ENCODE measurements around the gene PEG3. TPM values are rescaled to one million over a fixed set of nuclear protein-coding genes. Genes with fewer than 3 reads are reported as not detected.

PEG3 gene
- total and polyA plus RNA-seq, 2 of the 4 experiments (the other 2 are of a cell fraction), result not detected

GRCh38 chr19:56834564-56835375 lies 5.8 kb downstream of the PEG3 start:
- POLR2A ChIA-PET (ENCODE audit: unreplicated experiment), result no interaction called here

More at GRCh38 chr19:56834564-56835375, 5.8 kb downstream of the PEG3 start:
- Histone ChIP-seq H2BK120ac (ENCODE audit: low read depth, low read length) (no peak overlapping the region), H2AFZ (replicated peaks; ENCODE audit: low read length, poor library complexity) (no peak overlapping the region), H3K4me2 (ENCODE audit: low read depth, low read length) (no peak overlapping the region), H2BK5ac (ENCODE audit: low read depth, low read length, poor library complexity, severe bottlenecking) (no peak overlapping the region), H3K27ac (ENCODE audit: insufficient read depth, low read length) (no peak overlapping the region), H3K79me1 (ENCODE audit: low read depth in 1 of 2, low read length in 2 of 2) (no peaks in the 10 kb centered on the region), H2BK20ac (ENCODE audit: low read depth, low read length) (no peak overlapping the region), H3K9me3 (ENCODE audit: control insufficient read depth, insufficient read depth, low read length) (peaks cover 47% of the 10 kb centered on the region), H3K36me3 (ENCODE audit: control insufficient read depth, insufficient read depth, low read length) (no peaks in the 10 kb centered on the region), H2AK9ac (replicated peaks; ENCODE audit: low read depth, low read length, poor library complexity) (no peak overlapping the region), H3K23ac (ENCODE audit: low read depth, low read length) (no peak overlapping the region), H3K9ac (ENCODE audit: low read depth, low read length) (no peak overlapping the region), H3K4me3 (ENCODE audit: insufficient read depth, low read depth, low read length) (no peak overlapping the region), H4K5ac (ENCODE audit: low read depth, low read length) (no peak overlapping the region), H2BK15ac (ENCODE audit: low read depth, low read length) (no peak overlapping the region), H4K8ac (ENCODE audit: low read depth in 2 of 2, low read length in 2 of 2) (no peak overlapping the region), H3K4ac (ENCODE audit: low read depth, low read length) (no peak overlapping the region), H3K4me1 (ENCODE audit: control insufficient read depth, insufficient read depth, low read length) (no peaks in the 10 kb centered on the region), H4K91ac (ENCODE audit: insufficient read depth, low read depth, low read length) (no peak overlapping the region), H2AK5ac (ENCODE audit: low read depth, low read length) (no peak overlapping the region), H4K20me1 (ENCODE audit: insufficient read depth, low read length) (no peaks in the 10 kb centered on the region), H3K9me1 (ENCODE audit: insufficient read depth, low read length) (no peaks in the 10 kb centered on the region), H3K14ac (replicated peaks; ENCODE audit: low read depth, low read length) (no peak overlapping the region), H3K27me3 (ENCODE audit: control insufficient read depth, insufficient read depth, low read length) (no peaks in the 10 kb centered on the region), H3K56ac (ENCODE audit: extremely low read depth, insufficient read depth, low read length) (no peak overlapping the region), H3K18ac (ENCODE audit: low read depth, low read length) (no peak overlapping the region)
- in situ Hi-C loops (cut with MboI; ENCODE audit: low sequenced_read_pairs), result no loop called here
- CTCF ChIA-PET, result no interaction called here
- TF ChIP-seq BHLHE40 (IDR thresholded peaks at IDR 0.05; ENCODE audit: low read depth, low read length) (no peak), RAD21 (IDR thresholded peaks at IDR 0.05; ENCODE audit: low read length) (no peak), CTCF (conservative IDR thresholded peaks at IDR 0.05; ENCODE audit: low read depth, low read length) (no peak), MXI1 (IDR thresholded peaks at IDR 0.05; ENCODE audit: borderline replicate concordance, low read depth, low read length) (no peak), MAZ (IDR thresholded peaks at IDR 0.05; ENCODE audit: borderline replicate concordance, low read depth, low read length) (no peak), MAFK (IDR thresholded peaks at IDR 0.05; ENCODE audit: low read depth, low read length) (no peak), SMC3 (IDR thresholded peaks at IDR 0.05; ENCODE audit: low read depth, low read length) (no peak)
- TF ChIP-seq, protein P1, sequence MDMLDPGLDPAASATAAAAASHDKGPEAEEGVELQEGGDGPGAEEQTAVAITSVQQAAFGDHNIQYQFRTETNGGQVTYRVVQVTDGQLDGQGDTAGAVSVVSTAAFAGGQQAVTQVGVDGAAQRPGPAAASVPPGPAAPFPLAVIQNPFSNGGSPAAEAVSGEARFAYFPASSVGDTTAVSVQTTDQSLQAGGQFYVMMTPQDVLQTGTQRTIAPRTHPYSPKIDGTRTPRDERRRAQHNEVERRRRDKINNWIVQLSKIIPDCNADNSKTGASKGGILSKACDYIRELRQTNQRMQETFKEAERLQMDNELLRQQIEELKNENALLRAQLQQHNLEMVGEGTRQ (IDR thresholded peaks at IDR 0.05; ENCODE audit: low read depth, low read length), result no peak
- DNase-seq (no peak), ATAC-seq (ENCODE audit: low read depth) (no peak)
- WGBS, 2 experiments (ENCODE audit: extremely low coverage in 2 of 2, insufficient read length in 1 of 2), result 37% methylated on average over 2 of the region's 5 CpGs; no CpG with 5 or more reads in 1 of the 2 experiments
- intact Hi-C loops (cut with micrococcal nuclease), result no loop called here
- dilution Hi-C loops (cut with HindIII; ENCODE audit: low sequenced_read_pairs, unreplicated experiment), result no loop called here
- BruUV-seq (replicated peaks), result no TSS peak

All from IMR-90 (cell line).